HG02840 (cell line): Measurements from ENCODE around the gene ITPR1.
"Not testable (repeated sequence)": the region's sequence is repeated elsewhere in the genome, so short reads cannot be mapped to it uniquely, and the experiment has no call there.

Experiments
- ATAC-seq: cut with Tn5 transposase; IDR thresholded peaks from one replicate; pipeline ENCODE4 v1.9.1; 2021; ENCODE audit warnings: mild to moderate bottlenecking, moderate library complexity, moderate number of reproducible peaks; ENCODE audit not compliant: unreplicated experiment, low FRiP score

ITPR1 gene

DNA sequence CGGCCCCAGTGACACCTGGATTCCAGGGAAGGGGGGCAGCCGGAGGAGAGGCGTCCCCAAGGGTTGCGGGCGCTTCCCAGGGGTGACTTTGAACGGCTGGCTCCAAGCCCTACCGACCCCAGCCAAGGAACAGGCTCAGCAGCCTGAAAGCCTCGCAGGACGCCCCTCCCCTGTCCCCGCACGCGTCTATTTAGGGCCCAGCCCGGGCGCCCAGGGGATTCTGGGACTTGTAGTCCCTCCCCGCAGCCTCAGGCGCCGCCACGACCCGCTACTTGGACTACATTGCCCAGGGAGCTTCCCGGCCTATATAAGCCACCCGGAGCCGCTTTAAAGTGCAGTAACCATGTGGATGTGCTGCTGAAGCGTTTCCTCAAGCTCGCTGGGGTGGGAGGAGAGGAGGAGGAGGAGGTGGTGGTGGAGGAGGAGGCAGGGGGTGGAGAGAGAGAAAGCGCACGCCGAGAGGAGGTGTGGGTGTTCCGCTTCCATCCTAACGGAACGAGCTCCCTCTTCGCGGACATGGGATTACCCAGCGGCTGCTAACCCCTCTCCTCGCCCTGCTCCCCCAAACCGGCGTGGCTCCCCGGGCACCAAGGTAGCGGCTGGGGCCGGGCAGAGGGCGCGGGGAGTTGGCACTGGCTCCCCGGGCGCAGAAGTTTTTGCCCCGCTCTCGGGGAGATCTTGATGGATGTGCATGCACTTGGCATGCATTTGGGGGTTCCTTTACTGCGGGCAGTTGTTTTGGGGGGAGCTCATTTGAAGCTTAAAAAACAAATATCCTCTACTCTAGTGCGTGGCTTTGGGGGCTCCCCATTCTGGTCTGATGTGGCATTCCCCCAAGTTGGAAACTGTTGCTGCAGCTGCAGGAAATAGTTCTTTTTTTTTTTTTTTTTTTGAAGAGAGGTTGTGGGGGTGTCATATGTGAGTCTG, at the start of gene ITPR1:
ITPR1 (plus strand) TSS at position 335 of the 927 bp plus-strand sequence. CDS start 23,144 bp downstream, outside the sequence.
- peak; percentile 93 for ATAC-seq

DNA sequence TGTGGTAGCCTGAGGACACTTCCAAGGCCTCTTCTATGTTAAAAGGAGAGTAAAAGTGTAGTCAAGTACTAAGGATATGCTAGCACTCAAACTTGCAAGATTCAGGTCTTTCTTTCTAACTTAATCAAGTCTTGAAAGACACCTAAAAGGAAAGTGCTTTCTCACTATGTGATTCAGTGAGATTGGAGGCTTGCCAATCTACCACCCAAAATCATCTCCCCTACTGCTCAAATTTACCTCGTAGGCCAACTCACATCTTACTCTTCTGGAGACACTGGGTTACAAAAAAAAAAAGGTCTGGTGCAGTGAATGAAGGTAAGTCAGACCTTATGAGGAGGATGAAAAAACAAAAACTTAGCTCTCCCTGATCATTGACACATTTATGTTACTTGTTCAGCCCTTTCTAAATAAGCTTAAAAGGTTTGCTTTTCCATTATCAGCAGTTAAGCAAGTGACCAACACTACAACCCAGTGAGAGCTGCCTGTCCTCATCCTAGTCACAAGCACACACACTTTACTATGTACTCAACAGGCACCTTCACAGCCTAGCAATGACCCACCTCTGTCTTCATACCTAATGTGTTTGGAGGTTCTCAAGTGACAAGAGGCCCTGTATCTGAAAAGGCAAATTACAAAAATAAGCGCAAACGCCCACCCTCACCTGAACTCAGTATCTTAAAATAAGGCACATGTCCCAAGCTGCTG, 45.7 kb upstream of the ITPR1 start:
- no peak for ATAC-seq

DNA sequence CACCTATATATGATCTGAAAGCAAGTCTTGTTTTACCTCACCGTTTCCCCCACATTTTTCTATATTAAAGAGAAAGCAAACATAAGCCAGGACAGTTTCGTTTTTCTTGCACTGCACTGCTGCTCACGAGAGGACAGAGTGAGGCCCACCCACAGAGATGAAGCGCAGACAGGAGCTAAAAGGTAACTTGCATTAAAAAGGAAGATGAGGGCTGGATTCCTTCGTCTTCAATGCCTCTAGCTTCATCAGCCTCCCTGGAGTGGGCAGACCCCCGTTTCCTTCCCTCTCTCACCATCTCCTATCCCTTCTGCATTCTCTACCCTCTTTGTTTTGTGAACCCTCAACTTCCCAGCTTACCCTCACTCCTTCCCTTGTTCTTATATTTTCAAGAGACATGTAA, 45.0 kb upstream of the ITPR1 start:
- ATAC-seq, result no peak

DNA sequence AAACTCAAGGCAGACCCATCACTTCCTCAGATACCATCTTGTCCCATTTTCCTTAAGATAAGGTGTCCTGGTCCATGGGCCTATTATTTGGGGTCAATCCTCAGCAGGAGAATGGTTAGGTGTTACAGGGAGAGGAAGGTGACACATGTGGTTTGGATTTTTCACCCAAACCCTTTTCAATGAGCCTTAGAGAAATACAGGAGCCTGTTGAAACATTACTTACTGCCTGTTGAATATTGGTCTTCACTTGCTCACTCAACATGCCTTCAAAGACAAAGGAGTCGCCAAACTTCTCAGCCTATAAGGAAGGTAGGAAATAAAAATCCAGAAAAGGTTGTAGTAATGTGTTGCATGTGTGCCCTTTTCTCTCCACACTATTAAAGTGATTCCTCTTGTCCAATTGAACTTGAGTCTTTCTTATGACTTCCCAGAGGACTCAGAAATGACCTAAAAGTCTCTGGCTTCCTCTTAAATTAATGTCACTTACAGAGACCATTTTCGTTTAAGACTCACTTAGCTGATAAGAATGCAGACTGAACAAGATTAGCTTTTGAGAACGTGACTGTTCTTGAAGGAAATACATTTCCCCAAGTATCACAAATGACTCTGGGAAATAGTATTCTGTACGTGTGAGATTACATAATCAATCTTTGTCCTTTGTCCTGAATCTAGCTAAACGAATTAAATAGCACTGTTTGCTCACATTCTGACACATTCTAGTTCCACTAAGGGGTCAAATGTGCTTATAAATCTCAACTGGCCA, 43.9 kb upstream of the ITPR1 start:
- no peak for ATAC-seq

DNA sequence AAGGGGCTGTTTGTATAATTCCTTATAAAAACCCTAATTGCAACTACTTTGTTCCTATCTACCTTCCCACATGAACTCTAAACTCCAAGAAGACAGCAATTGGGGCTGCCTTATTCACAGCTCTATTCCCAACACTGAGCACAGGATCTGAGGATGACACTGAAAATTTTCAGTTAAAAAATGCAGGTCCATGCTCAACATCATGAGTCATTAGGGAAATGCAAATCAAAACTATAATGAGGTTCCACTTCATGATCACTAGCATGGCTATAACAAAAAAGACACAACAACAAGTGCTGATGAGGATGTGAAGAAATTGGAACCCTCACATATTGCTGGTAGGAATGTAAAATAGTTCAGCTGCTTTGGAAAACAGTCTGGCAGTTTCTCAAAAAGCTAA, 39.0 kb upstream of the ITPR1 start:
- ATAC-seq, result no peak

DNA sequence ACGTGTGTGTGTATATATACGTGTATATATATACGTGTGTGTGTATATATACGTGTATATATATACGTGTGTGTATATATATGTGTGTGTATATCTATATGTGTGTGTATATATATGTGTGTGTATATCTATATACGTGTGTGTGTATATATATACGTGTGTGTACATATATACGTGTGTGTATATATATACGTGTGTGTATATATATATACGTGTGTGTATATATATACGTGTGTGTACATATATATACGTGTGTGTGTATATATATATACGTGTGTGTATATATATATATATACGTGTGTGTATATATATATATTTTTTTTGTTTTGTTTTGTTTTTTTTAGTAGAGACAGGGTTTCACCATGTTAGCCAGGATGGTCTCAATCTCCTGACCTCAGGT, 36.4 kb upstream of the ITPR1 start:
- not testable (repeated sequence) for ATAC-seq

DNA sequence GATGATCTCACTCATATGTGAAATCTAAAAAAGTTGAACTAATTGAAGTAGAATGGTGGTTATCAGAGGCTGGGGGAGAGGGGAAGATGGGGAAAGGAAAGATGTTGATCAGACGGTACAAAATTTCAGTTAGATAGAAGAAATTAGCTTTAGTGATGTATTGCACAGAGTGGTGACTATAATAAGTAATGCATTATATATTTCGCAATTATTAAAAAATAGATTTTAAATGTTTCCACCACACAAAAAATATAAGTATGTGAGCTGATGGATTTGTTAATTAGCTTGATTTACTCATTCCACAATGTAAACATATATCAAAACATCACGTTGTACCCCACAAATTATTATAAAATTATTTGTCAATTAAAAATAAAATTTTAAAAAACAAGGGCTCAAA, 34.2 kb upstream of the ITPR1 start:
- no peak for ATAC-seq

DNA sequence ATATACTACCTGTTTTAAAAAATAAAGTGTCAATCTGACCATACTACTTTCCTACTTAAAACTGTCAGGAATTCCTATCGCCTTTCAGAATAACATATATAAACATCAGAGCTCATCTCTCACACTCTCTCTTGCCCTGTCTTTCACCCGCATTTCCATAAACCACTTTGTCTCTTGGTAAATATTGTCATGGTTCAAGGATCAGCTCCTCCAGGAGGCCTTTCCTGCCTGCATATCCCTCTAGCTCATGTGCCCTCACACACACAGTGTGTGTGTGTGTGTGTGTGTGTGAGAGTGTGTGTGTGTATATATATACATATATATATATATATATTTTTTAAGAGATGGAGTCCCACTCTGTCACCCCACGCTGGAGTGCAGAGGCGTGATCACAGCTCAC, 32.8 kb upstream of the ITPR1 start:
- ATAC-seq, result no peak

DNA sequence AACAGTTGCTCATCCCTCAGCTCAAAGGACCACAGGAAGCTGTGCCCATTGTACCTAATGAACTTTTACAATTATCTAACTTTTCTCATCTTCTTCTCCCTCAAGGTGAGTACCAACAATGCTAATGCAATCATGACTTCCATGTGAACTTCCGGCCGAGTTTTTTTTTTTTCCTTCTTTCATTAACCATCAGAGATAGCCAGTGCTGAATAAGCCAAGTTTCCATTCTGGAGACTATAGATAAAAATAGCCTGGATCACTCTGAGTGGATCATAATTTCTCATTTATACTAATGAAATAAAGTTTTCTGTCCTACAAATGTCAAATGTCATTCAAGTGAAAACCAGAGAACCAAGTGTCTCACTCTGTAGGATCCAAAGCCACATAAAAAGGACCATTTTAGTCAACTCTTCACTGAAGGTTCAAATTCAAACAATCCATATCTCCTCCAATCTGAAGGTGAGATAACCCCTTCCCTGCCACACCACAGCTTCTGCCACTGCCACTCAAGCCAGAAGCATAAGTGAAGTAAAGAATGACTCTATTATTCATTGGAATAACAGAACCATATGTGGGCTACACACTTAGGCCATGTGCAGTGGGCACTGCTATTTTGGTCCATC, 31.6 kb upstream of the ITPR1 start:
- no peak for ATAC-seq

DNA sequence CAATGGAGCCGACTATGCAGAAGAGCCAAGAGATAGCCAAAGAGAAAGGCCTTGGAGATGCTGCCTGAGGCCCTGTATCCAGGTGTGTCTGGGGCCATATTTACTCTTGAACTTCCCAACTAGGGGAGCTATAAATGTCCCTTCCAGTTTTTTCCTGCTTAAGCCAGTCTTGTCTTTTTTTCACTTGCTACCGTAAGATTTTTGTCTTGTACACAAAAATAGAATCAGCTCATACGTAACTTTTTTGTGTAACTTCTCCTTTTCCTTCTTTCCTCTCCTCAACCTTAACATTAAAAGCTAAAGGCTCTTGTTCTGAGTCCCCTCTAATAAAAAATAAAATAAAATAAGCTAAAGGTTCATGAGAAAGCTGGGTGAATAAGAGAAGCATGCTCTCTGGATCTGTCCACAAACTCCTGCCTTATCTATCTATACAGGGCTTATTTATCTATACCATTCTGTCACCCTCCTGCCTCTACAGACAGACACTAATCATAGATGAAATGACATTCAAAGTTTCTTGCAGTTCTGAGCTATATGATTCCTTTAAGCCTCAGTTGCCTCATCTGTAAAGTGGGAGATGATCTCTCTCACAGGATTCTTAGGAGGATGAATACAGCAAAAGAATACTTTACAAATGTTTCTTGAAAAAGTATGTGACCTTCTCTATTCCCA, 30.6 kb upstream of the ITPR1 start:
- ATAC-seq, result no peak

DNA sequence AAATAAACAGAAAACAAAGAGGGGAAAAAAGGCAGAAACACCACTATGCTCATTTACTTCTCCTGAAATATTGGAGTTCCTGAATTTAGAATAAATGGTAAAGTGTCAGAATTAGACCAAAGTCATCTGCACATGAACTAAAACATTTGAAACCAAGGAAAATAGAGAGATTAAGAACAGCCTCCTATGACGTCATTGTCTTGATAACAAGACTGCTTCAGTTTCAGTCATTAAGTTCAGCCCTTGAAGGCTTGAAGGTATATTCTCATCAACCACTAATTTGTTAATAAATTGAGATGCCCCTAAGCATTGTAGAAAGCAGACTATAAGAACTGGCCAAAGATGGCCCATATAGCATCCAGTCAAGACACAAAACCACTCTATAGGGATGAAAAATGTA, 28.6 kb upstream of the ITPR1 start:
- ATAC-seq, result no peak

DNA sequence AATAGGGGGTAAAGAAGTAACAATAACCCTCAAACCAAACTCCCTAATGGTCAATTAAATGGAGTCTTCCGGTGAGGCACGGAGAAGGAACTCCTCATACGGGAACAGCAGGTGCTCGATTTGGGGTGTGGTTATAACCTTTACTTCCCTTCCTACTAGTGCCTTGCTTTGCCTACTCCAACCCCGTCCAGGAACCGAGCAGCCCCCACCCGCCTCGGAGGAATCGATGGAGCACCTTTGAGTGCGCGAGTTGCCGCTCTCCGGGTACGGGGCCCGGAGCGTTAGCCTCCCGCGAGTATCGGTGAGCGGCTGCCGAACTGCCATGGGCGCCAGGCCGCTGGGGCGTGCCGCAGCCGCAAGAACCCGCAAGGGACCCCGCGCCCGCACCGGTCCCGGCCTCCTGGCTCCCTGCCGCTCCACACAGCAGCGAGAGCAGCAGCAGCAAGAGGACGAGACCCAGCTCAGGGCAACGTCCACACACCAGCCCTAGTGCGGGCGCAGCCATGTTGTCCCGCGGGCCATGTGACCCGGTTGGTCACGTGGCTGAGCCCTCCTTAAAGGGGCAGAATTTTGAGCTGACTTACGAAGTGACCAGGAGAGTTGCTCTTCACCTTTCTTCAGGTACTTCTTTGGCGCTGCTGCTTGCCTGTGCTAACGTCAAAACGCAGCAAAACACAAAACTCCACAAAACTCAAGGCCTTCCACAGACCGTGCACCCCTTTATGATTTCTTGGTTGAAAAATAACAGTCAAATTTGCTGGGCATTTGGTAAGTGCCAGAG, 26.2 kb upstream of the ITPR1 start, which contains the start of gene SUMF1:
SUMF1 (minus strand) TSS at position 529 of the 781 bp plus-strand sequence; CDS start at position 505, 24 bp downstream.
- ATAC-seq, result peak; percentile 98

DNA sequence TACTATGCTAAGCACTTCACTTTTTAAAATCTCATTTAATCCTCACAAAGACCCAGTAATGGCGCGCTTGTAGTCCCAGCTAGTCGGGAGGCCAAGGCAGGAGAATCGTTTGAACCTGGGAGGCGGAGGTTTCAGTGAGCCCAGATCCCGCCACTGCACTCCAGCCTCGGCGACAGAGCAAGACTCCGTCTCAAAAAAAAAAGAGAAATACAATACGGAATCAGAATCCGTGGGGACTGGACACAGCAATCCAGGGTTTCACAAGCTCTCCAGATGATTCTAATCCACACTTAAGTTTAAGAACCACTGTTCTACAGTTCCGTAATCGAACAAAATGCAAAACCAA, 25.7 kb upstream of the ITPR1 start:
- no peak for ATAC-seq

DNA sequence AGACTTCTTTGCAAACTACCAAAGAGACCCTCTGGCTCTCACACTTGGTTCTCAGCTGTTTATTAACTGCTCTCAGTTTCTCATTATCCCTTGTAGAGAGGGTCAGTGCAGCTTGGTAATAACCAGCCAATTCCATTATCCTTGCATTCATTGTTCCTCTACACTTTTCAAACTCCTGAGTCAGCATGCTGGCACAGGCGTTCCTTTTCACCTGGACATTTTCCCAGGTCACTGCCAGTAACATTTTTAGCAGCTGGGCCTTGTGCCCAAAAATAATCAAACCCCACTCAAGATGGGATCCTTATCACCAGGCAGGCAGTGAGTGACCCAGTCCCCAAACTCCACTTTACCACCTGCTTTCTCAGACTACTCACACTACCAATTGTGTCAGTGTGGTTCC, 21.2 kb upstream of the ITPR1 start:
- ATAC-seq, result no peak

DNA sequence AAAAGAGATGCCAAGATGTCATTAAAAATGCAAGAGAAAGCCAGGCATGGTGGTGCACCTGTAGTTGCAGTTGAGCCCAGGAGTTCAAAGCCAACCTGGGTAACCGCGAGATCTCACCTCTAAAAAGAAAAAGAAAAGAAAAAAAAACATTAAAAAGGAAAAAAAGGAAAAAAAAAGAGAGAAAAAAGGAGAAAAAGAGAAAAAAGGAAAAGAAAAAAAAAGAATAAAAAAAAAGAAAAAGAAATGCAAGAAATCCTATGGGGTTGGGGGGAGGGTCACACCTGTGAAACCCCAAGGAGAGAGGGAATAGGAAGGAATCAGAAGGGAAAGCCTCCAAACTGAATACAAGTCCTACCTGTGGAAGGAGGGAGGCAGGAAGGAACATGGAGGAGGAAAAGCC, 20.8 kb upstream of the ITPR1 start:
- no peak for ATAC-seq

DNA sequence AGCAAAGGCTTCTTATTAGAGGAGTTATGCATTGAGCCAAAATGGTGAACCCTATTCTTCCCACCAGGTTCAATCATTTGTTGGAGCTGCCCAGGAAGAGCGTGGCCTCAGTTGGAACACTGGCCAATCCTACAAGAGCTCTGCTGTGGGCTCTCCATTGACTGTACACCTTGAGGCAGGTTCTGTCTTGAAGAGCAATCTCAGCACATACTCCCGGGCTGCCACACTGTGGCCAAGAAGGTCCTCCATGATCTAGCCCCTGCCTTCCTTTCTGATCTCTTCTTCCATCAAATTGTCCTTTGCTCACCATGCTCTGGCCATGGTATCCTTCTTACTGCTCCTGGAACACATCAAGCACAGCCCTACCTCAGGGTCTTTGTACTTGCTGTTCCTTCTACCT, 20.4 kb upstream of the ITPR1 start:
- ATAC-seq, result no peak

DNA sequence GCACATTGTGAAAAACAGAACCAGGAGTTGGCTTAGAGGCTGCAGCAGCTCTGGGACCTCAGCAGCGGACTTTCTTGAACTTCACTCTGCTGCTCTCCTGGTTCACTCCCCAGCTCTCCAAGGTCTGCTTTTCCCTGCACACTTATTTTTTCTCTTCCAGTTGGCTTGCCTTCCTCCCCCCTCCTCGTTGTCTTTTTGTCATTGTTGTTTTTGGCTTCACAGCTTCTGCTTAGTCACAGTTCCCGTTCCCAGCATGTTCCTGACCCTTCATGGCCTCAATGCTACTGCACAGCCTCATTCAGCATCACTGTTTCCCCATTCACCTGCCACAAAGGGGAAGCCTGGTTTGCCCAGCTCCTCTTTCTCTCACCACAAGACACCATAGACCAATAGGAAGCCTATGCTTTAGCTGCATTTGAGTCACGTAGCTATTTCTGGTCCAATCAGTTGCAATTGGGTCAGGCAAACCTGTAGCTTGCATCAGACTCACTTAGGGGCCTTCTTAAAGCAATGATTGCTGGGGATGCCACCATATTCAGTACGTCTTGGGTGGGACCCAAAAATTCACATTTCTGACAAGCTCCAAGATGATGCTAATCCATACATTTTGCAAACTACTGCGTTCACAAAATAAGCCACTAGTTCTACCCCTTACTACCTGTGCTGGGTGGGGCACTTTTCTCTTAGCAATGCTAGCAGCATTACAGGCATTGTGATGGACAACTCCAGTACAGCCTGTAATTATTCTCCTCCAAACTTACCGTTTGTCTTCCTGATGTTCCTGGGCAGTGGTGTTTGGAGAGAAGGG, 18.3 kb upstream of the ITPR1 start:
- no peak for ATAC-seq

DNA sequence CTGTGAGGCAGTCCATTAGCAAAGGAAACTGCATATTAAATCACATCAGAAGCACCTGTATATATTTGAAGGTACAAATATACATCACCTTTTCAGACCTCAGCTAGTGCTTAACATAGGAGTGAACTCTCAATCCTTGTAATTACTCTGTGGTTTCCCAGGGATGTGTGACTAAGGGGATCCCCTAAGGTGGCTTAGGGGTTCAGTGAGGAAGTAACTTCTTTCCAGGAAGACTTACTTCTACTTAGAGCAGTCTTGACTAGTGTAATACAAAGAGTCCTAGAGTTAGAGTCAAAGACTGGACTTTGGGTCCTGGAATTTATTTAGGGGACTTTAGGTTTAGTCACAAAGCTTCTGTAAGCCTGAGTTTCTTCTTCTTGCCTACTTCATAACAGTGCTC, 17.3 kb upstream of the ITPR1 start:
- ATAC-seq, result no peak
